Fibroblast of skin of left biceps (primary cell): ENCODE measurements around the gene NFE2L2.
"Not testable (repeated sequence)": the region's sequence is repeated elsewhere in the genome, so short reads cannot be mapped to it uniquely, and the experiment has no call there.

Experiments
- DNase-seq, 2 experiments: peaks; one replicate each; pipeline ENCODE4 v3.0.0-alpha.2; 2013; ENCODE audit warnings: low read depth in 2 of 2

NFE2L2 gene

GRCh38 chr2:177195194-177195593 is 69.3 kb downstream of the NFE2L2 start:
- DNase-seq, result no peak

- no peak for DNase-seq
Measured at GRCh38 chr2:177193240-177193639, 71.3 kb downstream of the NFE2L2 start.

GRCh38 chr2:177192788-177193187 is 71.7 kb downstream of the NFE2L2 start:
- DNase-seq, result no peak

GRCh38 chr2:177190941-177191340 is 73.6 kb downstream of the NFE2L2 start:
- no peak for DNase-seq

GRCh38 chr2:177188482-177189469 is 75.8 kb downstream of the NFE2L2 start:
- no peak for DNase-seq

- peak; percentile 62 to 63 for DNase-seq
Measured at GRCh38 chr2:177187631-177188312, 76.8 kb downstream of the NFE2L2 start.

GRCh38 chr2:177186038-177186437 is 78.5 kb downstream of the NFE2L2 start:
- DNase-seq, result not testable (repeated sequence)

GRCh38 chr2:177184606-177185005 is 79.9 kb downstream of the NFE2L2 start:
- DNase-seq, result no peak

GRCh38 chr2:177183860-177184259 is 80.7 kb downstream of the NFE2L2 start:
- no peak for DNase-seq
